Osteocyte (in vitro differentiated cells): ENCODE results near the gene CRTAC1. TPM values are rescaled to one million over a fixed set of nuclear protein-coding genes. Genes with fewer than 3 reads are reported as not detected.

ENCODE experiments used
- DNase-seq: peaks from one replicate; pipeline ENCODE4 v3.0.0; 2021; ENCODE audit warnings: mixed read lengths; ENCODE audit not compliant: unreplicated experiment; ENCODE audit errors: extremely low spot score
- H3K27ac Mint-ChIP-seq: one replicate; pipeline ENCODE4 v1.8.0; 2021; ENCODE audit warnings: mild to moderate bottlenecking, mixed read lengths; ENCODE audit not compliant: unreplicated experiment
- H3K27me3 Mint-ChIP-seq: one replicate; pipeline ENCODE4 v1.8.0; 2021; ENCODE audit warnings: mixed read lengths; ENCODE audit not compliant: unreplicated experiment
- H3K36me3 Mint-ChIP-seq: one replicate; pipeline ENCODE4 v1.8.0; 2021; ENCODE audit warnings: mixed read lengths; ENCODE audit not compliant: unreplicated experiment
- H3K4me1 Mint-ChIP-seq: one replicate; pipeline ENCODE4 v1.8.0; 2021; ENCODE audit warnings: mixed read lengths; ENCODE audit not compliant: unreplicated experiment
- H3K4me3 Mint-ChIP-seq: one replicate; pipeline ENCODE4 v1.8.0; 2021; ENCODE audit warnings: mild to moderate bottlenecking, moderate library complexity, mixed read lengths; ENCODE audit not compliant: unreplicated experiment
- H3K9me3 Mint-ChIP-seq: one replicate; pipeline ENCODE4 v1.8.0; 2021; ENCODE audit warnings: mixed read lengths; ENCODE audit not compliant: unreplicated experiment
- total RNA-seq: library from RNA; stranded (reverse); gene quantifications from 2 replicates; pipeline ENCODE4 v1.2.1, GENCODE V29; 2021
- TF ChIP-seq, protein P1 (sequence below): fragments of 200-600 bp; sonication (generic); IDR thresholded peaks from 2 replicates; pipeline ENCODE4 v1.5.0; 2021; ENCODE audit warnings: antibody characterized with exemption, mild to moderate bottlenecking, moderate library complexity

CRTAC1 gene
- total RNA-seq, 1 donor from 2014 or later, result 0.16 TPM

- Mint-ChIP-seq H3K4me1 (no peaks in the 10 kb centered on the region), H3K36me3 (no peaks in the 10 kb centered on the region), H3K27ac (no peak overlapping the region), H3K27me3 (peaks cover 10% of the 10 kb centered on the region), H3K4me3 (no peak overlapping the region), H3K9me3 (no peaks in the 10 kb centered on the region)
- DNase-seq, result no peak
- TF ChIP-seq, protein P1, sequence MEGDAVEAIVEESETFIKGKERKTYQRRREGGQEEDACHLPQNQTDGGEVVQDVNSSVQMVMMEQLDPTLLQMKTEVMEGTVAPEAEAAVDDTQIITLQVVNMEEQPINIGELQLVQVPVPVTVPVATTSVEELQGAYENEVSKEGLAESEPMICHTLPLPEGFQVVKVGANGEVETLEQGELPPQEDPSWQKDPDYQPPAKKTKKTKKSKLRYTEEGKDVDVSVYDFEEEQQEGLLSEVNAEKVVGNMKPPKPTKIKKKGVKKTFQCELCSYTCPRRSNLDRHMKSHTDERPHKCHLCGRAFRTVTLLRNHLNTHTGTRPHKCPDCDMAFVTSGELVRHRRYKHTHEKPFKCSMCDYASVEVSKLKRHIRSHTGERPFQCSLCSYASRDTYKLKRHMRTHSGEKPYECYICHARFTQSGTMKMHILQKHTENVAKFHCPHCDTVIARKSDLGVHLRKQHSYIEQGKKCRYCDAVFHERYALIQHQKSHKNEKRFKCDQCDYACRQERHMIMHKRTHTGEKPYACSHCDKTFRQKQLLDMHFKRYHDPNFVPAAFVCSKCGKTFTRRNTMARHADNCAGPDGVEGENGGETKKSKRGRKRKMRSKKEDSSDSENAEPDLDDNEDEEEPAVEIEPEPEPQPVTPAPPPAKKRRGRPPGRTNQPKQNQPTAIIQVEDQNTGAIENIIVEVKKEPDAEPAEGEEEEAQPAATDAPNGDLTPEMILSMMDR, result no peak
These were observed 133.6 kb downstream of the CRTAC1 start for GRCh38 chr10:97896756-97897358.

DNA sequence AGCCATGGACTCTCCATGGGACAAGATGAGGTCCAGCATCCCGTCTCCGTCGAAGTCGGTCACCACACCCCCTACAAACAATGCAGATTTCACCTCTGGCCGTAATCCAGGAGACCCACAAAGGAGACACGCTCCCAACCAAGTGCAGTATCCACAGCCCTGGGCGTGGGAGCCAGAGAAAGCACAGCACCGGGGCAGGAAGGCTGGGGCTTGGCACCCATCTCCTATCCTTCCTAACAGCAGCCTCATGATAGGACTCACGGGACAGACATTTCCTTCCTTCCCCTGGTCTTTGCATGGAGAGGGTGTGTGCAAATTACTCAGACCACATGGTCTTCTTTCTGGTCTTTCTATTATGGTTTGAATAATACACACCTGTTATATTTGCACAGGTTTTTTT lies 134.5 kb downstream of the CRTAC1 start:
- no peak for DNase-seq
- Mint-ChIP-seq H3K4me3 (no peak overlapping the region), H3K27me3 (peaks cover 10% of the 10 kb centered on the region), H3K9me3 (no peaks in the 10 kb centered on the region), H3K4me1 (peaks cover 6% of the 10 kb centered on the region), H3K36me3 (no peaks in the 10 kb centered on the region), H3K27ac (no peak overlapping the region)
- TF ChIP-seq, protein P1, result no peak

GRCh38 chr10:97895084-97895483 lies 135.3 kb downstream of the CRTAC1 start:
- Mint-ChIP-seq H3K4me1 (peaks cover 11% of the 10 kb centered on the region), H3K9me3 (no peaks in the 10 kb centered on the region), H3K4me3 (no peak overlapping the region), H3K36me3 (no peaks in the 10 kb centered on the region), H3K27me3 (peaks cover 10% of the 10 kb centered on the region), H3K27ac (no peak overlapping the region)
- DNase-seq, result no peak
- TF ChIP-seq, protein P1, result no peak

- DNase-seq, result no peak
These were observed 136.3 kb downstream of the CRTAC1 start for GRCh38 chr10:97894092-97894491.

DNA sequence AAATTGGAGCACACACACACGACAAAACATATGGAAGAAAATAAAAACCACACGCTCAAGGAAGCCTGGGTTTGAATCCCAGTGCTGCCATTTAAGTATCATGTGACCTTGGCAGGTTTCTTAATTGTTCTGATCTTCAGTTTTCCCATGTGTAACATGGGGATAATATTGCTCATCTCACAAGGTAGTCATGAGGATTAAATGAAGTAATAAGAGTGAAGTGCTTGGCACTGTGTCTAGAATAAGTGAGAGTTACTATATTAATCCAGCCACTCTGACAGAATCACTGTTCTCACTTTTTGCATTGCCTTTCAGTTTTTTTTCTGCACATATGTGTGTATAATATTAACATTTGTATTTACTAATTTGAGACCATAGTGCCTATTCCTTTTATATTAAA lies 137.5 kb downstream of the CRTAC1 start:
- peaks cover 32% of the 10 kb centered on the region for H3K4me1 Mint-ChIP-seq
- TF ChIP-seq, protein P1, result no peak
- no peak for DNase-seq
- H3K4me3 Mint-ChIP-seq, result no peak overlapping the region
- H3K27ac Mint-ChIP-seq, result no peak overlapping the region
- no peaks in the 10 kb centered on the region for H3K36me3 Mint-ChIP-seq
- H3K9me3 Mint-ChIP-seq, result no peaks in the 10 kb centered on the region
- H3K27me3 Mint-ChIP-seq, result peaks cover 10% of the 10 kb centered on the region

More at GRCh38 chr10:97894092-97894491, 136.3 kb downstream of the CRTAC1 start:
- TF ChIP-seq, protein P1, result no peak
- Mint-ChIP-seq H3K9me3 (no peaks in the 10 kb centered on the region), H3K36me3 (no peaks in the 10 kb centered on the region), H3K4me3 (no peak overlapping the region), H3K27ac (no peak overlapping the region), H3K27me3 (peaks cover 10% of the 10 kb centered on the region), H3K4me1 (peaks cover 21% of the 10 kb centered on the region)
